Endothelial cell of umbilical vein (primary cell): ENCODE results near the gene IFNL3.

Experiments used
- CTCF ChIP-seq, 2 donors: IDR thresholded peaks; 1 replicate in 1 of 2; 2 replicates in 1 of 2; pipeline ENCODE4 v1.5.1; 2011; ENCODE audit warnings: low read length in 2 of 2, mild to moderate bottlenecking in 2 of 2, moderate library complexity in 2 of 2, control low read depth in 1 of 2, inconsistent platforms in 1 of 2, low read depth in 1 of 2; ENCODE audit not compliant: insufficient read depth in 1 of 2; ENCODE audit errors: extremely low read depth in 1 of 2
- EZH2 ChIP-seq: IDR thresholded peaks from 2 replicates; pipeline ENCODE4 v1.6.1; 2012; ENCODE audit warnings: borderline replicate concordance, low read depth, mild to moderate bottlenecking, moderate library complexity, low read length, inconsistent platforms; ENCODE audit not compliant: severe bottlenecking
- FOS ChIP-seq: IDR thresholded peaks from 2 replicates; pipeline ENCODE4 v1.6.1; 2011; ENCODE audit warnings: mild to moderate bottlenecking, low read length, moderate library complexity, borderline replicate concordance; ENCODE audit not compliant: insufficient read depth
- JUN ChIP-seq: IDR thresholded peaks from 2 replicates; pipeline ENCODE4 v1.6.1; 2011; ENCODE audit warnings: borderline replicate concordance, low read depth; ENCODE audit not compliant: insufficient read length, insufficient read depth
- MAX ChIP-seq: IDR thresholded peaks from 2 replicates; pipeline ENCODE4 v1.6.1; 2011; ENCODE audit not compliant: insufficient read depth, insufficient read length
- POLR2A ChIP-seq: IDR thresholded peaks from 2 replicates; pipeline ENCODE4 v1.6.1; 2012; ENCODE audit warnings: low read depth, mild to moderate bottlenecking, control low read depth, low read length
- POLR2AphosphoS5 ChIP-seq: IDR thresholded peaks from 2 replicates; pipeline ENCODE4 v1.6.1; 2012; ENCODE audit warnings: low read depth, mild to moderate bottlenecking, control low read depth, low read length, moderate library complexity; ENCODE audit not compliant: insufficient read depth

- TF ChIP-seq CTCF (IDR thresholded peaks at IDR 0.05; ENCODE audit: extremely low read depth in 1 of 2, insufficient read depth in 1 of 2, low read depth in 1 of 2, low read length in 2 of 2), result no peak
- no peak for TF ChIP-seq EZH2
- TF ChIP-seq POLR2AphosphoS5, result no peak
- no peak for TF ChIP-seq POLR2A
- TF ChIP-seq FOS, result no peak
- TF ChIP-seq JUN, result no peak
- TF ChIP-seq MAX, result no peak
Observed at GRCh38 chr19:39217094-39217493, 27.7 kb downstream of the IFNL3 start.
